RPMI8226 (cell line): ENCODE data around the gene GCSAML.

Experiments used
- DNase-seq: peaks from one replicate; pipeline ENCODE4 v3.0.0-alpha.2; 2015

Gene GCSAML

GRCh38 chr1:247576514-247576913 is 27.6 kb downstream of the GCSAML start:
- DNase-seq, result peak; percentile 48

DNA sequence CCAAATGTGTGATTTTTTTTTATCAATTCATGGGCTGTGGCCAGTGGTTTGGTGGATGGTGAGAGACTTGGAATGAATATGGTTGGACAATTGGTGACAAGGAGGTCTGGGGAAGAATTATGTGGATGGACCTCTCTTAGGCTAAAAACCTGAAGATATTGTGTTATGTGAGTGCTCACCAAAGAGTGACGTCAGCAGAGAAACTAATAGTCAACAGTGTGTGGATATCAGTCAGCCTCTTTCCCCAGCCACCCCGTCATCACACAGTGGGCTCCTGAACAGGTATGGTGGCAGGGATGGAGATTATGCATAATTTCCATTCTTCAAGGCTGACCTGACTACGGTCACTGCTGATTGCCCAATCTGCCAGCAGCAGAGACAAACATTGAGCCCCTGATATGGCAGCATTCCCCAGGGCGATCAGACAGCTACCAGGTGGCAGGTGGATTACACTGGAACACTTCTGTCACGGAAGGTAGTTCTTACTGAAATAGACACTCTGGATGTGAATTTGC is 30.1 kb downstream of the GCSAML start:
- DNase-seq, result no peak

GRCh38 chr1:247588060-247588459 is 39.1 kb downstream of the GCSAML start, which contains the start of gene OR2G2:
Gene OR2G2 (plus strand): TSS chr1:247588360. CDS start chr1:247588360, 0 bp downstream.
- no peak for DNase-seq

GRCh38 chr1:247605286-247605685 is 56.4 kb downstream of the GCSAML start, which contains the start of gene OR2G3:
Gene OR2G3 (plus strand): TSS chr1:247605586. CDS start chr1:247605586, 0 bp downstream.
- DNase-seq, result no peak

GRCh38 chr1:247613405-247613804 is 64.5 kb downstream of the GCSAML start:
- DNase-seq, result no peak

DNA sequence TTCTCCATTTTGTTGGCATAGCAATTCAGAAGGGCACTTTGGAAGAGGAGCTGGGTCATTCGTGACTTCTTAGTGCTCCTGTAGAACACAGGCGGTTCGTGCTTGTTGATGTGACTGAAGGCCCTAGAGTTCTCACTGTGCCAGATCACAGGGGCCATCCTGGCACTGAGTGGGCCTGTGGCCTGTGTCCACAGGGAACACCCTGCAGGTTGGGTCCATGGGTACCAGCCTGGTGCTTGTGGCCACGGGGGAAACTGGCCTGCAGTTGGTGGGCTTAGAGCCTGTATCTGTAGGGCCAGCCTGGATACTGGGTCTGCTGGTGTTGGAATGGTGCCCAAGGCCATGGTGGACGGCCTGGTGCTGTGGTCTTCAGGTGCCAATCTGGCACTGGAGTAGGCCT is 65.7 kb downstream of the GCSAML start:
- no peak for DNase-seq
